Measurements from ENCODE around the gene GNG3. TPM values are rescaled to one million over a fixed set of nuclear protein-coding genes. Genes with fewer than 3 reads are reported as not detected.
"Not testable (repeated sequence)": the region's sequence is repeated elsewhere in the genome, so short reads cannot be mapped to it uniquely, and the experiment has no call there.

Gene GNG3
- total RNA-seq, 6 experiments from 2014 or later, result not detected

GRCh38 chr11:62747475-62748160, 40.1 kb downstream of the GNG3 start:
- H3K4me3 ChIP-seq, result no peak overlapping the region
- H3K36me3 ChIP-seq, result peaks cover 0 to 6% (median 0%) of the 10 kb centered on the region in 4 donors
- H3K27ac ChIP-seq, result no peak overlapping the region
- H3K4me1 ChIP-seq, result no peaks in the 10 kb centered on the region
- H3K9me3 ChIP-seq, result no peaks in the 10 kb centered on the region
- intact Hi-C loops (cut with DNase I), result no loop called here
- DNase-seq, result no peak
- ATAC-seq, result no peak
- 89% methylated on average over 9 of the region's 9 CpGs for WGBS (ENCODE audit: insufficient coverage, low coverage, low lambda C conversion rate, missing lambda C conversion rate)
- TF ChIP-seq, protein P1, sequence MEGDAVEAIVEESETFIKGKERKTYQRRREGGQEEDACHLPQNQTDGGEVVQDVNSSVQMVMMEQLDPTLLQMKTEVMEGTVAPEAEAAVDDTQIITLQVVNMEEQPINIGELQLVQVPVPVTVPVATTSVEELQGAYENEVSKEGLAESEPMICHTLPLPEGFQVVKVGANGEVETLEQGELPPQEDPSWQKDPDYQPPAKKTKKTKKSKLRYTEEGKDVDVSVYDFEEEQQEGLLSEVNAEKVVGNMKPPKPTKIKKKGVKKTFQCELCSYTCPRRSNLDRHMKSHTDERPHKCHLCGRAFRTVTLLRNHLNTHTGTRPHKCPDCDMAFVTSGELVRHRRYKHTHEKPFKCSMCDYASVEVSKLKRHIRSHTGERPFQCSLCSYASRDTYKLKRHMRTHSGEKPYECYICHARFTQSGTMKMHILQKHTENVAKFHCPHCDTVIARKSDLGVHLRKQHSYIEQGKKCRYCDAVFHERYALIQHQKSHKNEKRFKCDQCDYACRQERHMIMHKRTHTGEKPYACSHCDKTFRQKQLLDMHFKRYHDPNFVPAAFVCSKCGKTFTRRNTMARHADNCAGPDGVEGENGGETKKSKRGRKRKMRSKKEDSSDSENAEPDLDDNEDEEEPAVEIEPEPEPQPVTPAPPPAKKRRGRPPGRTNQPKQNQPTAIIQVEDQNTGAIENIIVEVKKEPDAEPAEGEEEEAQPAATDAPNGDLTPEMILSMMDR (IDR thresholded peaks at IDR 0.05), result no peak
- no peak for TF ChIP-seq POLR2A (IDR thresholded peaks at IDR 0.05)
- no peaks in the 10 kb centered on the region for H3K27me3 ChIP-seq

DNA sequence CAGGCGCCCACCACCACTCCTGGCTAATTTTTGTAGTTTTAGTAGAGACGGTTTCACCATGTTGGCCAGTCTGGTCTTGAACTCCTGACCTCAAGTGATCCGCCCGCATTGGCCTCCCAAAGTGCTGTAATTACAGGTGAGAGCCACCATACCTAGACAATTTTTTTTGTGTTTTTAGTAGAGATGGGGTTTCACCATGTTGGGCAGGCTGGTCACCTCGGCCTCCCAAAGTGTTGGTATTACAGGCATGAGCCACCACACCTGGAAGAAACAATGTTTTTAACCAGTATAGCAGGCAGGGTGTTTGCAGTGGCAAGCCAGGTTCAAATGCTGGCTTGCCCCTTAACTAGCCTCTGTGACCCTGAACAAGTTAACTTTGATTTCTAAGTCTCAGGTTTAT, 42.5 kb downstream of the GNG3 start:
- H3K27me3 ChIP-seq; H3K36me3 ChIP-seq; H3K4me3 ChIP-seq; H3K9me3 ChIP-seq; intact Hi-C loops (cut with DNase I); ATAC-seq; DNase-seq; H3K27ac ChIP-seq: not testable (repeated sequence)
- H3K4me1 ChIP-seq, result peaks cover 0 to 11% (median 0%) of the 10 kb centered on the region in 4 donors
- WGBS (ENCODE audit: insufficient coverage, low coverage, low lambda C conversion rate, missing lambda C conversion rate), result 97% methylated on average over 4 of the region's 5 CpGs

- 100% methylated on average over 2 of the region's 14 CpGs for WGBS (ENCODE audit: insufficient coverage, low coverage, low lambda C conversion rate, missing lambda C conversion rate)
- H3K4me1 ChIP-seq, result peaks cover 0 to 11% (median 0%) of the 10 kb centered on the region in 4 donors
- no peak for ATAC-seq
- H3K36me3 ChIP-seq, result peaks cover 0 to 6% (median 0%) of the 10 kb centered on the region in 4 donors
- intact Hi-C loops (cut with DNase I), result no loop called here
- no peaks in the 10 kb centered on the region for H3K9me3 ChIP-seq
- DNase-seq, result no peak
- no peak overlapping the region for H3K27ac ChIP-seq
- H3K4me3 ChIP-seq, result no peak overlapping the region
- TF ChIP-seq POLR2A (IDR thresholded peaks at IDR 0.05), result no peak
- TF ChIP-seq, protein P1 (IDR thresholded peaks at IDR 0.05), result no peak
- H3K27me3 ChIP-seq, result no peaks in the 10 kb centered on the region
Observed at GRCh38 chr11:62752177-62752785, 44.8 kb downstream of the GNG3 start.

DNA sequence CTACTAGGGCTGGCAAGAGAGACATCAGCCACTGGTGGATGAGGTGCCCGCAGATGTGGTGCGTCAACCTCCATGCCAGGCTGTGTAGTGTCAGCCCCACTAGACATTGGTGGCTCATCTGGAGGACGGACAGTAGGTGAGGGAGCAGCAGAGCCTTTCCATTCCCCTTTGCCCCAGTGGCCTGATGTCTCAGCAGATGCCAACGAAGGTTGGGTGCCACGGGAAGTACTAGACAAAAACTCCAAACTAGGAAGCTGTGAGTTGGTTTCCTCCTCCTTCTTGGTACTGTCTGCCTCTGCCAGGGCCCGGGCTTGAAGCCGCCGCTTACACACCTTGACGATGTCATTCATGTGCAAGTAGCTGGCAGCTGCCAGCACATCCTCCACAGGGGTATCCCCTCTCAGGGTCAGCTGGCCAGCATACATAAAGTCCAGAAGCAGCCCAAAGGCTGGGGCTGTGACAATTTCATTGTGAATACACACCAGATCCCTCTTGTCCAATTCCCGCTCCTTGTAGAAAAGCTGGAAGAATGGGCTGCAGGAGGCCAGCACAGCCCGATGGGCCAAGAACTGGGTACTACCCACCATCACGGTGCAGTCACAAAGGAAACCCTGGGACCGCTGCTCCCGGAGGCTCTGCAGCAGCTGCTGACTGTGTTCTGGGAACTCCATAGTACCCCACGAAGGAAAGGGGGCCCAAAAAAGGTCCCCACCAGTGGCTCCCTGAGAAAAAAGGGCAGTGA, 45.7 kb downstream of the GNG3 start:
- DNase-seq (no peak), ATAC-seq (no peak)
- intact Hi-C loops (cut with DNase I), result no loop called here
- WGBS (ENCODE audit: insufficient coverage, low coverage, low lambda C conversion rate, missing lambda C conversion rate), result 16% methylated on average over 5 of the region's 15 CpGs
- H3K27me3 ChIP-seq, result no peaks in the 10 kb centered on the region
- H3K4me3 ChIP-seq, result peak overlapping the region; percentile 54 to 67 (median 57)
- TF ChIP-seq POLR2A (IDR thresholded peaks at IDR 0.05), result no peak
- TF ChIP-seq, protein P1 (IDR thresholded peaks at IDR 0.05), result no peak
- H3K27ac ChIP-seq, result peak overlapping the region in 1 of 3 donors; percentile 58
- H3K9me3 ChIP-seq, result no peaks in the 10 kb centered on the region
- peaks cover 0 to 6% (median 0%) of the 10 kb centered on the region in 4 donors for H3K36me3 ChIP-seq
- peaks cover 0 to 11% (median 0%) of the 10 kb centered on the region in 4 donors for H3K4me1 ChIP-seq
